Smooth muscle cell (in vitro differentiated cells): Measurements from ENCODE around the gene ADTRP. TPM values are rescaled to one million over a fixed set of nuclear protein-coding genes. Genes with fewer than 3 reads are reported as not detected.

Experiments
- DNase-seq: peaks from one replicate; lab custom pipeline; 2025; ENCODE audit not compliant: unreplicated experiment; lab: John Stamatoyannopoulos, UW
- H2AFZ ChIP-seq: fragments of 200-600 bp; sonication (generic); 2 replicates; pipeline ENCODE4 v1.6.0; 2016; ENCODE audit warnings: antibody characterized with exemption, low read depth, mild to moderate bottlenecking
- H3F3A ChIP-seq: fragments of 200-600 bp; sonication (generic); 2 replicates; pipeline ENCODE4 v1.6.0; 2017; ENCODE audit warnings: antibody characterized with exemption, low read depth
- H3K27ac ChIP-seq: fragments of 200-600 bp; sonication (generic); 2 replicates; pipeline ENCODE4 v1.5.1; 2016; ENCODE audit warnings: low read depth, mild to moderate bottlenecking
- H3K27me3 ChIP-seq: fragments of 200-600 bp; sonication (generic); 2 replicates; pipeline ENCODE4 v1.6.1; 2016; ENCODE audit warnings: low read depth, mild to moderate bottlenecking
- H3K36me3 ChIP-seq: fragments of 200-600 bp; sonication (generic); 2 replicates; pipeline ENCODE4 v1.5.1; 2016; ENCODE audit warnings: low read depth
- H3K4me1 ChIP-seq: fragments of 200-600 bp; sonication (generic); 2 replicates; pipeline ENCODE4 v1.5.1; 2016; ENCODE audit warnings: low read depth
- H3K4me2 ChIP-seq: fragments of 200-600 bp; sonication (generic); 2 replicates; pipeline ENCODE4 v1.6.0; 2016; ENCODE audit warnings: mild to moderate bottlenecking
- H3K4me3 ChIP-seq: fragments of 200-600 bp; sonication (generic); 2 replicates; pipeline ENCODE4 v1.5.1; 2016; ENCODE audit warnings: mild to moderate bottlenecking
- H3K79me2 ChIP-seq: fragments of 200-600 bp; sonication (generic); 2 replicates; pipeline ENCODE4 v1.6.0; 2016; ENCODE audit warnings: low read depth, mild to moderate bottlenecking
- H3K9ac ChIP-seq: fragments of 200-600 bp; sonication (generic); 2 replicates; pipeline ENCODE4 v1.6.0; 2016; ENCODE audit warnings: low read depth
- H3K9me3 ChIP-seq: fragments of 200-600 bp; sonication (generic); replicated peaks from 2 replicates; pipeline ENCODE4 v1.5.1; 2016; ENCODE audit warnings: low read depth
- H4K20me1 ChIP-seq: fragments of 200-600 bp; sonication (generic); 2 replicates; pipeline ENCODE4 v1.6.0; 2016; ENCODE audit warnings: low read depth
- CTCF ChIP-seq: fragments of 200-600 bp; sonication (generic); IDR thresholded peaks from 2 replicates; pipeline ENCODE4 v1.5.1; 2017; ENCODE audit warnings: borderline replicate concordance, mild to moderate bottlenecking, antibody characterized with exemption; ENCODE audit not compliant: insufficient read depth, poor library complexity, severe bottlenecking
- WGBS: methylation state at CpG from one replicate; pipeline ENCODE4 v1.1.7; 2016; ENCODE audit warnings: low lambda C conversion rate; 5-methylcytosine and 5-hydroxymethylcytosine counted together
- polyA plus RNA-seq: library from polyadenylated mRNA; unstranded; fragments of >200 nt; fragmentation: Nextera tagmentation; extraction: Ambion mirVana; gene quantifications from 2 replicates; pipeline ENCODE4 v1.2.1, GENCODE V29; 2016
- total RNA-seq: library from RNA; depleted of rRNA; stranded (reverse); fragments of >200 nt; gene quantifications from 2 replicates; pipeline ENCODE4 v1.2.3, GENCODE V29; 2014

The ADTRP gene
- total and polyA plus RNA-seq, 2 experiments from 2014 or later, result 0.67 to 1.1 TPM

- no peak overlapping the region for H3K4me2 ChIP-seq
- no peaks in the 10 kb centered on the region for H3K9me3 ChIP-seq
- WGBS, result 91% methylated on average over 5 of the region's 5 CpGs
- H3F3A ChIP-seq, result peaks cover 7% of the 10 kb centered on the region
- no peaks in the 10 kb centered on the region for H3K4me1 ChIP-seq
- no peaks in the 10 kb centered on the region for H3K36me3 ChIP-seq
- H3K27ac ChIP-seq, result no peak overlapping the region
- no peak for TF ChIP-seq CTCF
- H2AFZ ChIP-seq, result no peak overlapping the region
- no peaks in the 10 kb centered on the region for H3K27me3 ChIP-seq
- no peak overlapping the region for H3K4me3 ChIP-seq
- no peaks in the 10 kb centered on the region for H3K79me2 ChIP-seq
- no peak overlapping the region for H3K9ac ChIP-seq
- no peak for DNase-seq
- no peaks in the 10 kb centered on the region for H4K20me1 ChIP-seq
Measured at GRCh38 chr6:11789744-11790143, 11.1 kb upstream of the ADTRP start.

- WGBS, result 95% methylated on average over 4 of the region's 4 CpGs
- H3K27ac ChIP-seq, result no peak overlapping the region
- no peaks in the 10 kb centered on the region for H3K4me1 ChIP-seq
- H3K4me2 ChIP-seq, result no peak overlapping the region
- no peak overlapping the region for H3K4me3 ChIP-seq
- no peak overlapping the region for H2AFZ ChIP-seq
- no peaks in the 10 kb centered on the region for H3K27me3 ChIP-seq
- no peaks in the 10 kb centered on the region for H3K36me3 ChIP-seq
- H3F3A ChIP-seq, result no peaks in the 10 kb centered on the region
- TF ChIP-seq CTCF, result no peak
- no peak overlapping the region for H3K9ac ChIP-seq
- H3K9me3 ChIP-seq, result no peaks in the 10 kb centered on the region
- H4K20me1 ChIP-seq, result no peaks in the 10 kb centered on the region
- no peak for DNase-seq
- no peaks in the 10 kb centered on the region for H3K79me2 ChIP-seq
Measured at GRCh38 chr6:11788043-11788442, 9.4 kb upstream of the ADTRP start.

- Histone ChIP-seq H3K27me3 (no peaks in the 10 kb centered on the region), H3K27ac (peak overlapping the region; percentile 60), H3K4me1 (no peaks in the 10 kb centered on the region), H3K4me3 (no peak overlapping the region), H3F3A (no peaks in the 10 kb centered on the region), H3K79me2 (no peaks in the 10 kb centered on the region), H2AFZ (no peak overlapping the region), H4K20me1 (no peaks in the 10 kb centered on the region), H3K9ac (peak overlapping the region; percentile 57), H3K9me3 (no peaks in the 10 kb centered on the region), H3K36me3 (no peaks in the 10 kb centered on the region), H3K4me2 (no peak overlapping the region)
- WGBS, result 70% methylated on average over 14 of the region's 14 CpGs
- TF ChIP-seq CTCF, result no peak
- no peak for DNase-seq
Measured at GRCh38 chr6:11785774-11786579, 7.4 kb upstream of the ADTRP start.

GRCh38 chr6:11785415-11785773 is 6.8 kb upstream of the ADTRP start:
- H3K4me1 ChIP-seq, result no peaks in the 10 kb centered on the region
- no peaks in the 10 kb centered on the region for H3K9me3 ChIP-seq
- TF ChIP-seq CTCF, result no peak
- H3K36me3 ChIP-seq, result no peaks in the 10 kb centered on the region
- no peak overlapping the region for H3K4me3 ChIP-seq
- no peaks in the 10 kb centered on the region for H4K20me1 ChIP-seq
- no peaks in the 10 kb centered on the region for H3F3A ChIP-seq
- H3K27ac ChIP-seq, result peak overlapping the region; percentile 60
- H3K27me3 ChIP-seq, result no peaks in the 10 kb centered on the region
- H3K79me2 ChIP-seq, result no peaks in the 10 kb centered on the region
- 52% methylated on average over 5 of the region's 5 CpGs for WGBS
- H3K4me2 ChIP-seq, result no peak overlapping the region
- no peak overlapping the region for H2AFZ ChIP-seq
- H3K9ac ChIP-seq, result no peak overlapping the region
- DNase-seq, result no peak
